Astrocyte (in vitro differentiated cells and primary cell): ENCODE data around the gene PAX3. TPM values are rescaled to one million over a fixed set of nuclear protein-coding genes. Genes with fewer than 3 reads are reported as not detected.

Experiments used
- DNase-seq: peaks from one replicate; pipeline ENCODE4 v3.0.0-alpha.2; 2010; ENCODE audit warnings: low read depth
- FAIRE-seq: peaks from 2 replicates; lab custom pipeline; 2011; peaks lifted over from hg19 to GRCh38; lab: Jason Lieb, UNC
- H2AFZ ChIP-seq: 2 replicates; pipeline ENCODE4 v1.6.0; 2012; ENCODE audit warnings: low read depth, low read length, inconsistent platforms
- H3K27ac ChIP-seq: 2 replicates; pipeline ENCODE4 v1.5.1; 2011; ENCODE audit warnings: low read depth, low read length, inconsistent platforms
- H3K27me3 ChIP-seq: 2 replicates; pipeline ENCODE4 v1.6.0; 2011; ENCODE audit warnings: low read length, inconsistent platforms; ENCODE audit not compliant: insufficient read depth
- H3K36me3 ChIP-seq: 2 replicates; pipeline ENCODE4 v1.5.1; 2011; ENCODE audit warnings: low read length, inconsistent platforms; ENCODE audit not compliant: insufficient read depth
- H3K4me1 ChIP-seq: 2 replicates; pipeline ENCODE4 v1.5.1; 2011; ENCODE audit warnings: low read length, inconsistent platforms; ENCODE audit not compliant: insufficient read depth
- H3K4me2 ChIP-seq: 2 replicates; pipeline ENCODE4 v1.6.0; 2012; ENCODE audit warnings: low read length, inconsistent platforms
- H3K4me3 ChIP-seq: 2 replicates; pipeline ENCODE4 v1.5.1; 2011; ENCODE audit warnings: low read depth, mild to moderate bottlenecking, low read length, inconsistent platforms; ENCODE audit not compliant: insufficient read depth
- H3K79me2 ChIP-seq: 2 replicates; pipeline ENCODE4 v1.6.0; 2012; ENCODE audit warnings: mild to moderate bottlenecking, low read length, inconsistent platforms; ENCODE audit not compliant: insufficient read depth
- H3K9ac ChIP-seq: 2 replicates; pipeline ENCODE4 v1.6.0; 2012; ENCODE audit warnings: mild to moderate bottlenecking, low read length, inconsistent platforms
- H3K9me3 ChIP-seq: 2 replicates; pipeline ENCODE4 v1.5.1; 2012; ENCODE audit warnings: low read depth, mild to moderate bottlenecking, low read length, inconsistent platforms; ENCODE audit not compliant: insufficient read depth
- H4K20me1 ChIP-seq: 2 replicates; pipeline ENCODE4 v1.6.0; 2012; ENCODE audit warnings: low read length, inconsistent platforms; ENCODE audit not compliant: insufficient read depth
- H3K27ac Mint-ChIP-seq: one replicate; pipeline ENCODE4 v1.8.0; 2021; ENCODE audit warnings: mild to moderate bottlenecking, mixed read lengths; ENCODE audit not compliant: unreplicated experiment
- H3K27me3 Mint-ChIP-seq: one replicate; pipeline ENCODE4 v1.8.0; 2021; ENCODE audit warnings: low read depth, mixed read lengths; ENCODE audit not compliant: unreplicated experiment
- H3K36me3 Mint-ChIP-seq: one replicate; pipeline ENCODE4 v1.8.0; 2021; ENCODE audit warnings: low read depth, mixed read lengths; ENCODE audit not compliant: unreplicated experiment
- H3K4me1 Mint-ChIP-seq: one replicate; pipeline ENCODE4 v1.8.0; 2021; ENCODE audit warnings: low read depth, mixed read lengths; ENCODE audit not compliant: unreplicated experiment
- H3K4me3 Mint-ChIP-seq: one replicate; pipeline ENCODE4 v1.8.0; 2021; ENCODE audit warnings: mild to moderate bottlenecking, moderate library complexity, mixed read lengths; ENCODE audit not compliant: unreplicated experiment
- H3K9me3 Mint-ChIP-seq: one replicate; pipeline ENCODE4 v1.8.0; 2021; ENCODE audit warnings: mild to moderate bottlenecking, mixed read lengths; ENCODE audit not compliant: unreplicated experiment
- CTCF ChIP-seq: IDR thresholded peaks from 2 replicates; pipeline ENCODE4 v1.5.1; 2011; ENCODE audit warnings: low read depth, mild to moderate bottlenecking, inconsistent platforms, low read length, moderate library complexity; ENCODE audit not compliant: insufficient read depth
- EZH2 ChIP-seq: IDR thresholded peaks from 2 replicates; pipeline ENCODE4 v1.6.1; 2012; ENCODE audit warnings: mild to moderate bottlenecking, low read length, inconsistent platforms; ENCODE audit not compliant: insufficient read depth
- total RNA-seq: library from RNA; stranded (reverse); gene quantifications from 2 replicates; pipeline ENCODE4 v1.2.1, GENCODE V29; 2021

Gene PAX3
- total RNA-seq, 1 donor from 2014 or later = not detected

GRCh38 chr2:222296911-222297599, 1.7 kb downstream of the PAX3 start:
- H3K27ac Mint-ChIP-seq = no peak overlapping the region
- no peak for FAIRE-seq
- H3K9ac ChIP-seq = peak overlapping the region; percentile 85
- H3K27me3 Mint-ChIP-seq = peaks cover 93% of the 10 kb centered on the region
- peaks cover 48% of the 10 kb centered on the region for H3K79me2 ChIP-seq
- no peaks in the 10 kb centered on the region for H3K4me1 Mint-ChIP-seq
- peak overlapping the region; percentile 68 for H3K27ac ChIP-seq
- H3K9me3 Mint-ChIP-seq = peaks cover 34% of the 10 kb centered on the region
- peaks cover 3% of the 10 kb centered on the region for H3K9me3 ChIP-seq
- H3K36me3 ChIP-seq = no peaks in the 10 kb centered on the region
- H3K4me3 Mint-ChIP-seq = no peak overlapping the region
- peaks cover 59% of the 10 kb centered on the region for H3K27me3 ChIP-seq
- H4K20me1 ChIP-seq = peaks cover 6% of the 10 kb centered on the region
- no peak overlapping the region for H2AFZ ChIP-seq
- peak overlapping the region; percentile 87 for H3K4me2 ChIP-seq
- H3K4me1 ChIP-seq = peaks cover 15% of the 10 kb centered on the region
- DNase-seq = peak; percentile 73
- peak overlapping the region; percentile 73 for H3K4me3 ChIP-seq
- TF ChIP-seq CTCF = no peak
- TF ChIP-seq EZH2 = peak; percentile 39
- no peaks in the 10 kb centered on the region for H3K36me3 Mint-ChIP-seq

- no peak for FAIRE-seq
- Histone ChIP-seq H3K4me2 (peak overlapping the region; percentile 87), H3K4me3 (peak overlapping the region; percentile 73), H3K27me3 (peaks cover 56% of the 10 kb centered on the region), H4K20me1 (peaks cover 6% of the 10 kb centered on the region), H3K9me3 (peaks cover 3% of the 10 kb centered on the region), H3K36me3 (no peaks in the 10 kb centered on the region), H3K79me2 (peaks cover 48% of the 10 kb centered on the region), H2AFZ (no peak overlapping the region), H3K4me1 (peaks cover 17% of the 10 kb centered on the region), H3K9ac (peak overlapping the region; percentile 85), H3K27ac (peak overlapping the region; percentile 68)
- H3K27me3 Mint-ChIP-seq = peaks cover 93% of the 10 kb centered on the region
- H3K36me3 Mint-ChIP-seq = no peaks in the 10 kb centered on the region
- no peak for DNase-seq
- TF ChIP-seq CTCF (no peak), EZH2 (no peak)
- no peaks in the 10 kb centered on the region for H3K4me1 Mint-ChIP-seq
- H3K27ac Mint-ChIP-seq = peak overlapping the region; percentile 80
- no peak overlapping the region for H3K4me3 Mint-ChIP-seq
- H3K9me3 Mint-ChIP-seq = peaks cover 29% of the 10 kb centered on the region
Observed at GRCh38 chr2:222296311-222296741, 2.5 kb downstream of the PAX3 start.
